NCI-H2171 treated with DMSO at 0.1 percent for 48 hours (cell line): ENCODE results near the gene GABBR2.
A peak's percentile ranks its signal among the peaks of the same experiment; 100 is the strongest.

Source experiments
- DNase-seq: peaks from one replicate; lab custom pipeline; 2025; lab: John Stamatoyannopoulos, UW

GABBR2 gene

GRCh38 chr9:98634685-98635336 lies 73.9 kb downstream of the GABBR2 start:
- no peak for DNase-seq

- DNase-seq, result no peak
Observed at GRCh38 chr9:98632839-98633238, 75.9 kb downstream of the GABBR2 start.

GRCh38 chr9:98627296-98627695 lies 81.4 kb downstream of the GABBR2 start:
- no peak for DNase-seq

- DNase-seq, result no peak
Observed at GRCh38 chr9:98625728-98626127, 83.0 kb downstream of the GABBR2 start.

GRCh38 chr9:98619788-98620187 lies 88.9 kb downstream of the GABBR2 start:
- DNase-seq, result no peak

- no peak for DNase-seq
Observed at GRCh38 chr9:98615633-98616032, 93.1 kb downstream of the GABBR2 start.

GRCh38 chr9:98614941-98615340 lies 93.8 kb downstream of the GABBR2 start:
- DNase-seq, result no peak

- DNase-seq, result peak; percentile 22
Observed at GRCh38 chr9:98612061-98612752, 96.5 kb downstream of the GABBR2 start.

GRCh38 chr9:98611319-98611718 lies 97.4 kb downstream of the GABBR2 start:
- no peak for DNase-seq

GRCh38 chr9:98610711-98611110 lies 98.0 kb downstream of the GABBR2 start:
- DNase-seq, result no peak

- no peak for DNase-seq
Observed at GRCh38 chr9:98610211-98610610, 98.5 kb downstream of the GABBR2 start.

GRCh38 chr9:98609646-98610045 lies 99.1 kb downstream of the GABBR2 start:
- no peak for DNase-seq

- DNase-seq, result no peak
Observed at GRCh38 chr9:98607787-98608186, 100.9 kb downstream of the GABBR2 start.

- no peak for DNase-seq
Observed at GRCh38 chr9:98607152-98607551, 101.6 kb downstream of the GABBR2 start.

GRCh38 chr9:98606730-98607129 lies 102.0 kb downstream of the GABBR2 start:
- no peak for DNase-seq

- no peak for DNase-seq
Observed at GRCh38 chr9:98605116-98605515, 103.6 kb downstream of the GABBR2 start.

- DNase-seq, result no peak
Observed at GRCh38 chr9:98603821-98604383, 104.8 kb downstream of the GABBR2 start.

- DNase-seq, result no peak
Observed at GRCh38 chr9:98602839-98603500, 105.8 kb downstream of the GABBR2 start.

GRCh38 chr9:98600631-98601030 lies 108.1 kb downstream of the GABBR2 start:
- DNase-seq, result no peak

GRCh38 chr9:98599566-98600216 lies 109.0 kb downstream of the GABBR2 start:
- no peak for DNase-seq

- no peak for DNase-seq
Observed at GRCh38 chr9:98598861-98599260, 109.9 kb downstream of the GABBR2 start.

- DNase-seq, result no peak
Observed at GRCh38 chr9:98597236-98597771, 111.4 kb downstream of the GABBR2 start.
